Pons (tissue), 1 donor: ENCODE data around the gene C9orf43.
"Not testable (repeated sequence)": the region's sequence is repeated elsewhere in the genome, so short reads cannot be mapped to it uniquely, and the experiment has no call there.

Source experiments
- DNase-seq: peaks from one replicate; pipeline ENCODE4 v3.0.0-alpha.2; 2016; ENCODE audit warnings: low spot score

The C9orf43 gene

DNA sequence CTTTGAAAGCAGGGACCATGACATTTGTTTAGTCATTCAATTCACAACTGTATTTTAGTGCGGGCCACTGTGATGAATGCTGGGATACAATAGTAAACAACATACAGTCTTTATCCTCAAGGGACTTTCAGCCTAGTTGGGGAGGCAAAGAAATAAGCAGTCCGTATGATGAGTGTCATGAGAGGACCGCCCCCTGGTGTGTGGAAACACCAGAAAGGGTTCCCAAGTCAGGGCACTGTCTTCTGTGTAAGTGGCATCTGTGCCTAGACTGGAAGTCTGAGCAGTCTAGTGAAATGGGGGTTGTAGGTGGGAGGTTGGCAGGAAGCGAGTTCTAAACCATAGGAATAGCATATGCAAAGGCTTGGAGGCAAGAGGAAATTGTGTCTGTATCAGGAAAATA is 6.8 kb downstream of the C9orf43 start:
- DNase-seq, result no peak

DNA sequence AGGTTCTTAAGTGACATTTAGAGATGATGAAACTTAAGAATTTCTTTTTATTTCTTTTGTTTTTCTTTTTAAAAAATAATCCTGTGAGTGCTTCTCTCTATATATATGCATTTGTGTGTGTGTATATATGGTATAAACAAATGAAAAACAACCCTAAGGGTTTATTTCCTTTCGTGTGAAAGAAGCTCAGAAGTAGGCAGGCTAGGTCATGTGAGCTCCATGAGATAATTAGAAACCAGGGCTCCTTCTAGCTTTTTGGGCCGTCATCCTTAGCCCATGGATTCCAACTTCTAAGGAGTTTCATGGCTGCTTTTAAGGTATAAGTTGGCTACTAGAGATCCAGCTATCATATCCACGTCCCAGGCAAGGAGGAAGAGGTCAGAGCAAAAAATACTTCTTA is 11.2 kb downstream of the C9orf43 start:
- no peak for DNase-seq

DNA sequence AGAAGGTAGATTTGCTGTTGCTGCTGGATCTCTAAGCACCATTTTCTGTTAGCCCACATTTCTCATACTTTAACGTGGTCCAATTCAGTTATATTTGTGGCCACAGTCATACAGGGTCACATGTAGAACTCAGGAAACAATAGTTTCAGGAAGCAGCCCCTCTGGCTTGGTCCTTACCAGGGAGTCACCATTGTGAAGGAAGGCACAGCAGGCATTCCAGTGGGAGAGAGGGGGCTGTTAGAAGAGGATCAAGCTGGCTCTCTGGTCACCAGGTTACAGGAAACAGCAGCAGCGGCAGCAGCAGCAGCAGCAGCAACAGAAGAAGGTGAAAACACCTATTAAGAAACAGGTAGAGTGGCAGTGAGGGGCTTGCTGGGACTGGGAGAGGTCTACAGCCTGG is 14.5 kb downstream of the C9orf43 start:
- no peak for DNase-seq

DNA sequence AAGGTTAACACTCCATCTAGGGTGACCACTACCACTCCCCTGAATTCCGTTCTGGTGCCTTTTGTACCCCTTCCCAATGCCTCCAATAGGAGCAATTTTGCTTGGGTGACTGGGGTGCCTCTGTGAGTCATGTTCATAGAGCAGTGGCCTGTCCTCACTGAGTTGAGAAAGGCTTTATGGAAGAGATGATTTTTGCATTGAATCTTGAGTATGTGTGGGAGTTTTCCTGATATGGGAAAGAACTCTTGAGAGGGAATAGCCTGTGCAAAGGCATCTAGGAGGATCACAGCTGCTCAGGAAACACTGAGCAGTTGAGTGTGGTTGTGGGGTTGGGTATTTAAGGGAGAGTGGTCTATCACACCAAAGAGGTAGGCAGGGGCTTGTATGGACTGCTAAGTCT is 16.2 kb downstream of the C9orf43 start:
- DNase-seq, result no peak

DNA sequence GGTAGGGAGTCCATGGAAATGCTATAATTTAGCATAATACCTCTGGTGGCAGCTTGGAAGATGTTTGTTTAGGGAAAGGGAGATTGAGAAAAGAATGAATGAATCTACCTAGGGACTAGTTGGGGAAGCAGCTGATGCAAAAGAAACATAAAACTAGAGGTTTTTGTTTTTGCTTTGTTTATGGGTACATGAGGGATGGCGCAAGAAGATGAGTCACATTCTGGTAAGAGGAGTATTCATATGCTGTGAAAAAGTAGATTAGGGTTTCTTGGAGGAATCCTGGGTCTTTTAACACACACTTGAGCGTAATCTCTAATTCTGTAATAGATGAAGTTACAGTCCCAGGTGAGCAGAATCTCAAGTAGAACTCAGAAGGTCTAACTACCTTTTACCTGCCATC is 17.1 kb downstream of the C9orf43 start:
- DNase-seq, result no peak

DNA sequence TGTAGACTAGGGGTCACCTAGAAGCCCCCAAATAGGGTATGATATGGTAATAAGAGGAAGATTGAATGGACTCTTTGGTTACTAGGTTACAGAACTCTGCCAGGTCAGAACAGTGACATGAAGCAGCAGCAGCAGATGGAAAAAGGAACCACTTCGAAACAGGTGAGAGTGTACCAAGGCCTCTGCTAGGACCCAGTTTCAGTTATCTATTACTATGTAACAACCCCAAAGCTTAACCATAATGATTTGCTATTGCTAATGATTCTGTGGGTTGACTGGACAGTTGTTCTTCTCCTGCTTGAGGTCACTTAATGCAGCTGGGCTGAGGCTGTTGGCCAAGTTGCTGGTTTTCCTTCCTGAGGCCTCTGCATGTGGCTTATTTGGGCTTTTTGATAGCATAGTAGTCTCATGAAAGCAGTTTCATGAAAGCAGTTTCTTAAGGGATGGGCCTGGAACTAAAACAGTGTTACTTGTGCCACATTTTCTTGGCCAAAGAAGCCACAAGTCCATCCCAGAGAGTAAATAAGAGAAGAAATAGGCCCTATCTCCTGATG is 17.6 kb downstream of the C9orf43 start:
- no peak for DNase-seq

DNA sequence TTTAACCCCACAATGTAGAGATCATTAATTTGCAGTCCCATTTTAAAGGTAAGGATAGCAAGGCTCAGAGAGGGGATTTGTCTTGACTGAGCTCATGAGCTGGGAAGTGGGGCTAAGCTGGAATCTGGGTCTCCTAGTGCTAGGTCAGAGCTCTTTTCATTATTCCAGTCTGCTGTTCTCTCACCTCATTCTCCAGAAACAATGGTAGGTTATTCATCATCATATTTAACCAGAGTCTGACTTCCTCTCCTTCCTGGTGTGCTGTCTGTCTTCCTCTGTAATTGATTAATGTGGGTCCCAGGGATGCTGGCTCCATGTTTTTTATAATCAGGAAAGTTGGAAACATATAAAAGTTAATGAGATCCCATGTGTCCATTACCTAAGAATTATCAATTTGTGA is 20.6 kb downstream of the C9orf43 start:
- no peak for DNase-seq

DNA sequence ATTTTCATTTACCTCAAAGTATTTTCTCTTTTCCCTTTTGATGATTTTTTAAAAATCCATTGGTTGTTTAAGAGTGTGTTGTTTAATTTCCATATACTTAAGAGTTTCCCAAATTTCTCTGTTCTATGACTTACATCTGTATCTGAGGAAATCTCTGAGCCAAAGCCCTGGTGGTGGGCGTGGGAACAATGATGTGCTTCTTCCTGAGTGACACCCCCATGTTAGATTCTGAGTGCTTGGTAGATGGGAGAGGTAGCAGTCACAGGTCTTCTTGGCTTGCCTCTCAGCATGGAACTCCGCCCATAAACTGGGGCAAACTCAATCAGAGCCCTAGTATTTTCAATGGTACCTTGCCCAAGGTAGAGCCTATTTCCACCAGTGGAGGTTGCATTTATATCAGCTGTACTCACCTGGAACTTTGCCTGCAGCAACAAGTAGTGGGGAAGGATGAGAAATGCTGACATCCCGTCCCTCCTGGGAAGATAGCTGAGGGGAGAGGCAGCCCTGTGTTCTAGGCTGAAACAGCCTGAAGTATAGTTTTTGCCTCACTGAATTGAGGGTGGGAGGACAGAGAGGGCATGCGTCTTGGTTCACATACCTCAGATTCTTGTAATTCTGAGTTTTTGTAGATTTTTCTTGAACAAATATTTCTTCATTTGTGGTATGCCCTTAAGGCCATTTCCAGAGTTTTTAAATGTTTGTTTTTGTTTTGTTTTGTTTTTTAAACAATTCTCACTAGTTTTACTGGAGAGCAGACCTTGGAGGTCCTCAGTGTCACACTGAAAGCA is 26.4 kb downstream of the C9orf43 start:
- no peak for DNase-seq

DNA sequence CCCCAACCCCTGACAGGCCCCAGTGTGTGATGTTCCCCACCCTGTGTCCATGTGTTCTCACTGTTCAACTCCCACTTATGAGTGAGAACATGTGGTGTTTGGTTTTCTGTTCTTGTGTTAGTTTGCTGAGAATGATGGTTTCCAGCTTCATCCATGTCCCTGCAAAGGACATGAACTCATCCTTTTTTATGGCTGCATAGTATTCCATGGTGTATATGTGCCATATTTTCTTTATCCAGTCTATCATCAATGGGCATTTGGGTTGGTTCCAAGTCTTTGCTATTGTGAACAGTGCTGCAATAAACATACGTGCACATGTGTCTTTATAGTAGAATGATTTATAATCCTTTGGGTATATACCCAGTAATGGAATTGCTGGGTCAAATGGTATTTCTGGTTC is 27.2 kb downstream of the C9orf43 start:
- DNase-seq, result not testable (repeated sequence)

DNA sequence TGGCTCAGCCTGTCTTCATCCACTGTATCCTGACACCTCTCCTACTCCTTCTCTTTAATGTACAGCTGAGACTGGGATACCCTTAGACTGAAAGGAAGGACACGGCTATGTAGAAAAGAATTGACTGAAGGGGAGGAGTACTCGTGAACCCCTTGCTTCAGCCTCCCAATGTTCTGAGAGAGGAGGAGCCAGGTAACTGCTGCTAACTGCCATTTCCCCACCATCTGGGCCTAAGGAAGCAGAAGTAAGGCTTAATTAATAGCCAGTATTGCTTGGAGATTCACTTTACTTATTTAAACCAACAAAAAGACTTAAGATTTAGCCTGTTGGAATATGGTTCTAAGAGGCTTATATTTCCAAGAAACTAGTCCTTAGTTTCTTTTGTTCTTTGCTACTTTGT is 34.2 kb downstream of the C9orf43 start:
- DNase-seq, result no peak

DNA sequence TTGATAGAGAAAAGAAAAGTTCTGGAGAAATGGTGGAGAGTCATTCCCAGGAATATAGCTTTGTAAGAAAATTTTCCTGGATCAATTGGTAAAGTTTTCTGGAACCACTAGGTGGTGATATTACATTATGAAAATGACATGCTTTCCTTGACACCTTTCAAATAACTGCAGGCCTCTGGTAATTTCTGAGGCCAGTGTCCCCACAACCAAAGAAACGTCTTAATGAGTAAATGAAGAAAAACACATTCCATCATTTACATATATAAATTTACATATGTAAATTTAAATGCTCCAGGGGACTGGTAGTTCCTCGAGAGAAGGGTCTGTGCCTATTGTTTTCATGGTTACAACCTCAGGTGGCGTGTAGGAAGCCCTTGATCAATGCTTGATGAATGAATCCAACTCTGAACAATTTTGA is 35.8 kb downstream of the C9orf43 start:
- DNase-seq, result peak; percentile 80

DNA sequence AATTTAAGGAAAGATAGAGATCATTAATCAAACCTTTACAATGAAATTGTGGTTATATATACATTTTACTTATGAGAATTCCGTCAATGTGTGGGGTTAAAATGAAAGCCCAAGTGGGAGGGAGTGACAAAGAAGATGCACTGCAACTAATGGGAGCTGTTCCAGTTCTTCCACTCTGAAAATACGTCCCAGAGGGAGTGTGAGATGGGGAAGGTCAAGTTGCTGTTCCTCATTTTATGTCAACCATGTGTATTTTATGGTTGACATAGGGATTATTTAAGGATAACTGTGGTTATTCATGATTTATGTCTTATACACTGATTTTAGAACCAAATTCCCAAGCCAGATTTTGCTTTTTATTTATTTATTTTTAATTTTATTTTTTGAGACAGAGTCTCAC is 38.8 kb downstream of the C9orf43 start:
- no peak for DNase-seq

DNA sequence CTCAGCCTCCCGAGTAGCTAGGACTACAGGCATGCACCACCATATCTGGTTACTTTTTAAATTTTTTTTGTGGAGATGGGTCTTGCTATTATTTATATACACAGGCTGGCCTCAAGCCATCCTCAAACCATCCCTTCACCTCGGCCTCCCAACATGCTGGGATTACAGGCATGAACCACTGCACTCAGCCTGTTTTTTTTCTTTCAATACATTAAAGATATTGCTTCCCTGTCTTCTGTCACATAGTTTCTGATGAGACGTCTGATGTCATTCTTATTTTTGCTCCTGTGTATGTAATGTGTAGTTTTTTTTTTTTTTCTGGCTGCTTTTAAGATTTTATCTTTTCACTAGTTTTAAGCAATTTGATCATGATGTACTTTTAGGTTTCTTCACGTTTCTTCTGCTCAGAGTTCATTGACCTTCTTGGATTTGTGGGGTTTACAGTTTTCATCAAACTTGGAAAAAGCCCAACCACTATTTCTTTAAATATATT is 41.6 kb downstream of the C9orf43 start:
- DNase-seq, result no peak

DNA sequence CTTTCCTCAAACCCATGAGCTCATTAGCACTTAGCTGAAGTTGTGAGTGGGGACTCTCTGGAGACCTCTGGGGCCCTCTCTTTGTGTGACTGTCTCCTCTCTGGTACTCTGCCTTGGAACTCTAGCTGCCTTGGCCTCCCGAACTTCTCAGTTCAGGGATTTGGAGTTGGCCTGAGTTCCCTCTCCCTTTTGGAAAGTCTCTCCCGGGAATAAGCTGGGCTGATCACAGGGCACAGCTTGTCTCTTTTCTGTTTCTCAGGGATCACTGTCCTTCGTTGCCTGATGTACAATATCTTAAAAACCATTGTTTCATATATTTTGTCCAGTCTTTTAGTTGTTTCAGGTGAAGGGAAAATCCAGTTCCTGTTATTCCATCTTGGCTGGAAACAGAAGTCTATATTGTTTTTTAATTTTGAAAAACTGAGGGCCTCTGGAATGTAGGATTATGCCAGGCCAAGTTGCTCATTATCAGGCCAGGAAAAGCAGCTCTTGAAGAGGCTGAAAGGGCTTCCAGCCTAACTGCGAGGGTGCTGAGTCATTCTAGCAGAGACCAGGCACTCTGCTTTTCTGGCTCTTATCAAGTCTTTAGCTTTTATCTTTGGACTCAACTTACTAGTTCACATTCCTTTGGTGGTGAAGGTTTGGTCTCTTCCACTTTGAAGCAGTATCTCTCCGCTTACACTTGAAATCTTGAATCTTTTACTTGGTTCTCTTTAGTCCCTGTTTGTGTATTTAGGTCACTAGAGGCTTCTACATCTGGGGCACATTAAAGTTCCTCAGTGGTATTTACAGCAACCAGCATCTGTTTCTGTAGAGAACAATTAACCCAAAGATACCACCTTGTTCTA is 44.6 kb downstream of the C9orf43 start:
- DNase-seq, result peak; percentile 44

DNA sequence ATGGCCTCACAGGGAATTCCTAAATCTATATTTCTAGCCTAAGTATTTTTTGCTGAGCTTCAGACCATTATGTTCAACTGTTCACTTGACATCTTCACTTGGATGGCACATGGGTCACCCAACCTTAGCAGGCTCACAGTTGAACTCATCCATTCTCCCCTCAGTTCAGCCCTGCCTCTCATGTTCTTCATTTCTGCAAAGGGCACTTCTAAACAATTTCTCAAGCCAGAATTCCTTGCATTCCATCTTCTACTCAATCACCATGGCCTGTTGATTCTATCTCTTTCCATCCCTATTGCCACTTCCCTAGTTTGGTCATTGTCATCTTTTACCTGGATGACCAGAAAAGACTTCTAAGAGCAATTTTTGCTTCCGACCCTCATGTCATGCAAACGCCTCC is 45.7 kb downstream of the C9orf43 start:
- DNase-seq, result no peak

DNA sequence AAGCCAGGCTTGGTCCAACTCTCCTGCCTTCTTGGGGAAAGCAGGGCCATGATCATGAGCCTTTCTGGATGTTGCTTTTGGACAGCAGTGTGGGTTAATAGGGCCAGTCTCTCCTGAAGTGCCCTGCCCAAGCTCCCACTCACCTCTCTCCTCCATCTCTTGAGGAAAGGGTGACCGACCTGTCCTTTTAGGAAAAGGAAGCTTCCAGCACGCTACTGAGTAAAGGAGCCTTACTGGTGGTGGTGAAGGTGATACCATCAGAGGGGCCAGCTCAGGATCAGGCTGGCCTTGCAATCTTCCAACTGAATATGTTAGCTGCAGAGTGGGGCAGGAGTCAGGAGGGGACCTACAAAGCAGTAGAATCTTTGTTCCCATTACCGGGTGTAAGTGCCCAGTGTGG is 50.7 kb downstream of the C9orf43 start:
- no peak for DNase-seq

DNA sequence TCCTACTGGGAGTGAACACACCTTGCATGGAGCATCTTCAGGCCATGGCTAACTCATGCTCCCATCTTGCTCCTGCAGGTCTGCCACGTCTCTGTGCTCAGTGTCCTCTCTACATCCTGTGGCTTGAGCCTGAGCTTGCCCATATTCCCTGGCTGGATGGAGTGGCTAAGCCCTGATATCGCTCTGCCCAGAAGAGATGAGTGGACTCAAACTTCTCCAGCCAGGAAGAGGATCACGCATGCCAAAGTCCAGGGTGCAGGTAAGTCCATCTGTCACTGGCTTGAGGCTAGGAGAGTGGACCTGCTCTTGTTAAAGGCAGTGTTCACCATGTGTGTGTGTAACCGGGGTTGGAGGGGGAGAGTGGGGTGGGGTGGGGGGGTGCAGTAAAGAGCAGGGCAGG is 51.4 kb downstream of the C9orf43 start:
- DNase-seq, result no peak

DNA sequence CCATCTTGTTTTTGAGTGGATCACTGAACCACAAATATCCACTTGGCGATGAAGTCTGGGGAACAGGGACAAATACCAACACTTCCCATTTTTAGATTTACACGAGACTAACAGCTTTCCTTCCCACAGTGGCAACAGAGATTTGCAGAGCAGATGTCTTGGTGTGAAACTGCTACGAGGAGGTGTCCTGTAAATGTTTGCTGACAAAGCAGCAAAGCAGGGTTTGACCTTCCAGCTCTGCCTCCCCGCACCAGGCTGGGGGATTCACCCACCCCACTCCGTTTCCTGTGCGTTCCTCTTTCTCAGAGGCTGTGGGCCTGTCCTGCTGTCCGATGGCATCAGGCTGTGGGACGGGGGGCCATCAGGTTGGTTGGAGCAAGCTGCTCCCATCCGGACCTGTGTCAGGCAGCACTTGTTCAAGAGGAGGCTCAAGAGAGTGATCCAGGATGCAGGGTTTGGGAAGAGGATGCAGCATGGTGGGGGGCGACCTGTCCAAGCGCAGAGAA is 52.3 kb downstream of the C9orf43 start:
- no peak for DNase-seq

DNA sequence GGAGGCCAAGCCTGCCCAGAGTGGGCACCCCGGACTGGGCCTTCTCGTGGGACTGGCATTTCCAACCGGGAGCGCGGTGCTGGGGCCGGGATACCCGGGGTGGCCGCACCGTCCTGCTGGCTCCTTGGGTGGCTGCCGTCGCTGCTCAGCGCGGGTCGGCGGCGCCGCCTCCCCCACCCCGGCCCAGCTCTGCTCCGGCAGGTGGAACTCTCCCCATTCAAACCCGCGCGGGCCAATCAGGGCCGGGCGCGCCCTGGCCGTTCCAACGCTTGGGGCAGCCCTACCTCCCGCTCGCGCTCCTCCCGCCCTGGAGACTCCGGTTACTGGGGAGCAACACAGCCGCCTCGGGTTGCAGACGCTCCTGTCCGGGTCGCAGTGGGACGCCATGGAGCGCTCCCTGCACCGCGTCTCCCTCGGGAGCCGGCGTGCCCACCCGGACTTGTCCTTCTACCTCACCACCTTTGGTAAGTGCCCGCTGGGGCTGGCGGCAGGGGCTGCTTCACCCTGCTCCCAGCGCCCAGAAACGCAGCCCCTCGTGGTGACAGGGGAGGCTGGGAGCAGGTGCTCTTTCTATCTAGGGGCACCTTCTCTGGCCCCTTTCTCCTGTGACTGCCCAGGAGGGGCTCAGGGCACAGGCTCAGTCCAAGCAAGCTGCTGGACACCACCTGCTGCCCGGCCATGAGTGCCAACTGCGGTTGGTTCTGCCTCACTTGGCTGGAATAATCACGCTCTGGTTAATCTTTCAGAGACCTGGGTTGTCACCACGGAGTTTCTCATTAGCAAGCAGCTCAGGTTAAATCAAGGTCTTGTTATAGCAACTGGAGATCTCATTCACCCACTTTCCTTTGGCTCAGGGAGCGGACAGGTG is 53.1 kb downstream of the C9orf43 start, which contains the start of gene RGS3:
Gene RGS3, plus strand, starts transcription at position 310 of the 868 bp plus-strand sequence. Its CDS starts 76 bp downstream, at position 386.
- no peak for DNase-seq

DNA sequence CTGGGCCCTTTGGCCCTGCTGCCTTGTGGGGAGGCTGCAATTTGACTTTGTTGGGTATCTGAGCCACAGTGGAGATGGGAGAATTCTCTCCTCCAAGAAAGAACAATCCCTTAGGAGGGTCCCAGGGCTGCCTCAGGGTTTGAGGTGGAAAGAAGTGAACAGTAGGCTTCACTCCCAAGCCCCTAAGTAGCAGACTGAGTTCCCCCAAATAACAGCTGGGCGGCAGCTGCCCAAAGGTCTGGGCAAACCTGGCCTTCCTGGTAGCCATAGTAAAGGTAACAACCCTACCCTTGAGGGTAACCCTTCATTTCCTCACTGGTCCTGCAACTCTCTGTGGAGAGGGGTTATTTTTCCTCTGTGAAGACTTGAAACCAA is 53.7 kb downstream of the C9orf43 start:
- no peak for DNase-seq

DNA sequence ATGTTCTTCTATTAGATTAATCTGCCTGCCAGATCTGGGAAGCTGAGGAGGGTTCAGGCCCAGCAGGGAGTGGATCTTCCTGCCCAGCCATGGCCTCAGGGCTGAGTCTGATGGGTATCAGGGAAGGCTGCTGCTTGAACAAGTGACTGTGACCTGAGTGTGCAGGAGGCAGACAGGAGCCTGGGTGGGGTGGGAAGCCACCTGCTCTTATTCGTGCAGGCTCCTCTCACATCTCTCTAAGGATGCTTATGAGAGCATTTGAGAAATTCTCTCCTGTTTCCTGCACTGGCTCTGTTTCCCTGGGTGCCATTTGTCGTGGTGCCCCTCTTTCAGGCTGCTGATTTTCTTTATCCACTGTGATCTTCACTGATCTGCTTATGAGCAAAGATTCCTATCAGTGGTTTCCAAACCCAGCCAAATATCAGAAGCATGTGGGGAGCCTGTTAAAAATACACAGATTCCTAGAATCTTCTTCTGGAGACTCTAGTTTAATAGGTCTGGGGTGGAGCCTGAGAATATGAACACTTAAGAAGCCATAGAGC is 55.1 kb downstream of the C9orf43 start:
- DNase-seq, result no peak
